ENCODE measurements around the gene SNX30. TPM values are rescaled to one million over a fixed set of nuclear protein-coding genes. Genes with fewer than 3 reads are reported as not detected.
A peak's percentile ranks its signal among the peaks of the same experiment; 100 is the strongest.

Gene SNX30
- total and polyA plus RNA-seq, 2 donors (not counting 1 experiment from before 2014, with no cell fraction given): 3.8 to 20.6 TPM

- H3K27me3 Mint-ChIP-seq: no peaks in the 10 kb centered on the region
- Histone ChIP-seq H3K4me1 (ENCODE audit: control insufficient read depth in 2 of 2, insufficient read depth in 2 of 2, low read length in 2 of 2) (no peaks in the 10 kb centered on the region), H4K20me1 (ENCODE audit: control insufficient read depth, insufficient read depth, low read length, poor library complexity, severe bottlenecking) (no peaks in the 10 kb centered on the region), H3K36me3 (replicated peaks in 1 of 2; ENCODE audit: control extremely low read depth in 1 of 2, control insufficient read depth in 1 of 2, extremely low read depth in 1 of 2, insufficient read depth in 2 of 2, low read length in 1 of 2) (peaks cover 0 to 4% of the 10 kb centered on the region in 2 experiments), H3K9ac (ENCODE audit: low read length) (no peak overlapping the region), H3K27me3 (replicated peaks in 1 of 4; ENCODE audit: control extremely low read depth in 1 of 4, control insufficient read depth in 3 of 4, insufficient read depth in 4 of 4, low read length in 3 of 4) (no peaks in the 10 kb centered on the region), H2AFZ (ENCODE audit: insufficient read depth, low read depth, low read length, poor library complexity, severe bottlenecking) (no peak overlapping the region), H3K79me2 (ENCODE audit: control insufficient read depth, insufficient read depth, low read length) (no peaks in the 10 kb centered on the region), H3K4me2 (replicated peaks; ENCODE audit: low read depth, low read length, poor library complexity, severe bottlenecking) (no peak overlapping the region), H3K4me3 (ENCODE audit: control extremely low read depth in 1 of 5, extremely low read depth in 1 of 5, insufficient read depth in 1 of 5, low read depth in 2 of 5, low read length in 4 of 5) (no peak overlapping the region), H3K9me3 (ENCODE audit: control extremely low read depth in 1 of 3, control insufficient read depth in 2 of 3, insufficient read depth in 1 of 3, low read length in 2 of 3) (no peaks in the 10 kb centered on the region), H3K27ac (ENCODE audit: low read length in 2 of 2) (no peak overlapping the region)
- DNase-seq (no peak), ATAC-seq (ENCODE audit: low read depth) (peak; percentile 21)
- CTCF ChIA-PET: interaction anchor here (0.7 to 1.4 kb wide), 3 partner anchors 20 to 120 kb away, joined by 3 to 6 read pairs (median 3); no protein-coding TSS in a partner anchor
- no peak for TF ChIP-seq EZH2 (IDR thresholded peaks at IDR 0.05; ENCODE audit: borderline replicate concordance, insufficient read depth, low read depth, low read length, poor library complexity, severe bottlenecking)
- TF ChIP-seq, protein P1, sequence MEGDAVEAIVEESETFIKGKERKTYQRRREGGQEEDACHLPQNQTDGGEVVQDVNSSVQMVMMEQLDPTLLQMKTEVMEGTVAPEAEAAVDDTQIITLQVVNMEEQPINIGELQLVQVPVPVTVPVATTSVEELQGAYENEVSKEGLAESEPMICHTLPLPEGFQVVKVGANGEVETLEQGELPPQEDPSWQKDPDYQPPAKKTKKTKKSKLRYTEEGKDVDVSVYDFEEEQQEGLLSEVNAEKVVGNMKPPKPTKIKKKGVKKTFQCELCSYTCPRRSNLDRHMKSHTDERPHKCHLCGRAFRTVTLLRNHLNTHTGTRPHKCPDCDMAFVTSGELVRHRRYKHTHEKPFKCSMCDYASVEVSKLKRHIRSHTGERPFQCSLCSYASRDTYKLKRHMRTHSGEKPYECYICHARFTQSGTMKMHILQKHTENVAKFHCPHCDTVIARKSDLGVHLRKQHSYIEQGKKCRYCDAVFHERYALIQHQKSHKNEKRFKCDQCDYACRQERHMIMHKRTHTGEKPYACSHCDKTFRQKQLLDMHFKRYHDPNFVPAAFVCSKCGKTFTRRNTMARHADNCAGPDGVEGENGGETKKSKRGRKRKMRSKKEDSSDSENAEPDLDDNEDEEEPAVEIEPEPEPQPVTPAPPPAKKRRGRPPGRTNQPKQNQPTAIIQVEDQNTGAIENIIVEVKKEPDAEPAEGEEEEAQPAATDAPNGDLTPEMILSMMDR (IDR thresholded peaks at IDR 0.05): no peak
- no peak overlapping the region for H3K4me3 Mint-ChIP-seq
- POLR2A ChIA-PET: no interaction called here
- no peaks in the 10 kb centered on the region for H3K9me3 Mint-ChIP-seq (ENCODE audit: insufficient read depth)
- intact Hi-C loops (cut with micrococcal nuclease): no loop called here
- H3K27ac Mint-ChIP-seq: no peak overlapping the region
- H3K4me1 Mint-ChIP-seq: peaks cover 13% of the 10 kb centered on the region
- 48% methylated on average over 3 of the region's 8 CpGs for WGBS (ENCODE audit: insufficient coverage)
Measured at GRCh38 chr9:112839331-112839730, 88.8 kb downstream of the SNX30 start.

GRCh38 chr9:112841261-112841660, 90.7 kb downstream of the SNX30 start:
- Histone ChIP-seq H3K79me2 (ENCODE audit: control insufficient read depth, insufficient read depth, low read length) (no peaks in the 10 kb centered on the region), H3K4me2 (replicated peaks; ENCODE audit: low read depth, low read length, poor library complexity, severe bottlenecking) (no peak overlapping the region), H3K4me1 (ENCODE audit: control insufficient read depth in 2 of 2, insufficient read depth in 2 of 2, low read length in 2 of 2) (peaks cover 7 to 8% of the 10 kb centered on the region in 2 donors), H3K27ac (ENCODE audit: low read length in 2 of 2) (no peak overlapping the region), H3K36me3 (replicated peaks in 1 of 2; ENCODE audit: control extremely low read depth in 1 of 2, control insufficient read depth in 1 of 2, extremely low read depth in 1 of 2, insufficient read depth in 2 of 2, low read length in 1 of 2) (peaks cover 0 to 4% of the 10 kb centered on the region in 2 experiments), H3K9me3 (ENCODE audit: control extremely low read depth in 1 of 3, control insufficient read depth in 2 of 3, insufficient read depth in 1 of 3, low read length in 2 of 3) (no peaks in the 10 kb centered on the region), H3K27me3 (replicated peaks in 1 of 4; ENCODE audit: control extremely low read depth in 1 of 4, control insufficient read depth in 3 of 4, insufficient read depth in 4 of 4, low read length in 3 of 4) (no peaks in the 10 kb centered on the region), H4K20me1 (ENCODE audit: control insufficient read depth, insufficient read depth, low read length, poor library complexity, severe bottlenecking) (no peaks in the 10 kb centered on the region), H3K4me3 (ENCODE audit: control extremely low read depth in 1 of 5, extremely low read depth in 1 of 5, insufficient read depth in 1 of 5, low read depth in 2 of 5, low read length in 4 of 5) (no peak overlapping the region), H2AFZ (ENCODE audit: insufficient read depth, low read depth, low read length, poor library complexity, severe bottlenecking) (no peak overlapping the region), H3K9ac (ENCODE audit: low read length) (no peak overlapping the region)
- H3K9me3 Mint-ChIP-seq (ENCODE audit: insufficient read depth): no peaks in the 10 kb centered on the region
- peaks cover 25% of the 10 kb centered on the region for H3K4me1 Mint-ChIP-seq
- H3K4me3 Mint-ChIP-seq: no peak overlapping the region
- ChIA-PET POLR2A (no interaction called here), CTCF (interaction anchor here (1.4 to 4.7 kb wide), 2 partner anchors 21 to 61 kb away, joined by 3 to 47 read pairs; no protein-coding TSS in a partner anchor)
- WGBS (ENCODE audit: insufficient coverage): 78% methylated on average over 2 of the region's 3 CpGs
- TF ChIP-seq, protein P1 (IDR thresholded peaks at IDR 0.05): no peak
- TF ChIP-seq EZH2 (IDR thresholded peaks at IDR 0.05; ENCODE audit: borderline replicate concordance, insufficient read depth, low read depth, low read length, poor library complexity, severe bottlenecking): no peak
- intact Hi-C loops (cut with micrococcal nuclease): loop anchor here (10.0 kb wide), 1 partner anchor 814 kb away; no protein-coding TSS in a partner anchor
- ATAC-seq (ENCODE audit: low read depth) (no peak), DNase-seq (no peak)
- H3K27me3 Mint-ChIP-seq: no peaks in the 10 kb centered on the region
- no peak overlapping the region for H3K27ac Mint-ChIP-seq

Data from B cell (primary cell).